Fibroblast of mammary gland (primary cell): Measurements from ENCODE around the gene CAPN15.

ENCODE experiments used
- DNase-seq: peaks from one replicate; pipeline ENCODE4 v3.0.0-alpha.2; 2010; ENCODE audit warnings: low read depth
- H3K4me3 ChIP-seq: 2 replicates; pipeline ENCODE4 v1.5.1; 2011; ENCODE audit warnings: low read depth, mild to moderate bottlenecking, low read length, moderate library complexity; ENCODE audit not compliant: control insufficient read depth
- CTCF ChIP-seq: conservative IDR thresholded peaks from 2 replicates; pipeline ENCODE4 v1.5.1; 2011; ENCODE audit warnings: low read depth, low read length, inconsistent platforms; ENCODE audit not compliant: control insufficient read depth, insufficient read depth

CAPN15 gene

GRCh38 chr16:586645-587590 lies 59.4 kb downstream of the CAPN15 start:
- H3K4me3 ChIP-seq: no peak overlapping the region
- DNase-seq: no peak

GRCh38 chr16:588639-588888 lies 61.1 kb downstream of the CAPN15 start:
- no peak for TF ChIP-seq CTCF
- DNase-seq: peak; percentile 72
- peak overlapping the region; percentile 76 for H3K4me3 ChIP-seq

More at GRCh38 chr16:586645-587590, 59.4 kb downstream of the CAPN15 start:
- TF ChIP-seq CTCF: no peak

GRCh38 chr16:588889-589657 lies 61.6 kb downstream of the CAPN15 start:
- peak; percentile 93 for DNase-seq
- H3K4me3 ChIP-seq: peak overlapping the region; percentile 76
- TF ChIP-seq CTCF: no peak

- H3K4me3 ChIP-seq: peak within 1 kb of the TSS; percentile 76
- TF ChIP-seq CTCF: no peak
- DNase-seq: peak; percentile 97
These were observed 62.2 kb downstream of the CAPN15 start, which contains the start of gene RAB40C for GRCh38 chr16:589658-590187. Gene RAB40C (plus strand): TSS chr16:590066. CDS start chr16:590292, 226 bp downstream.

GRCh38 chr16:590188-590814 lies 62.8 kb downstream of the CAPN15 start:
- TF ChIP-seq CTCF: no peak
- H3K4me3 ChIP-seq: peak overlapping the region; percentile 76
- peak; percentile 31 for DNase-seq

- TF ChIP-seq CTCF: no peak
- DNase-seq: no peak
- H3K4me3 ChIP-seq: peak overlapping the region; percentile 76
These were observed 63.3 kb downstream of the CAPN15 start for GRCh38 chr16:590815-591200.
